ENCODE results near the gene ZC3H7A. TPM values are rescaled to one million over a fixed set of nuclear protein-coding genes. Genes with fewer than 3 reads are reported as not detected.

The ZC3H7A gene
- total RNA-seq, 1 experiment from 2014 or later: 65.0 TPM

DNA sequence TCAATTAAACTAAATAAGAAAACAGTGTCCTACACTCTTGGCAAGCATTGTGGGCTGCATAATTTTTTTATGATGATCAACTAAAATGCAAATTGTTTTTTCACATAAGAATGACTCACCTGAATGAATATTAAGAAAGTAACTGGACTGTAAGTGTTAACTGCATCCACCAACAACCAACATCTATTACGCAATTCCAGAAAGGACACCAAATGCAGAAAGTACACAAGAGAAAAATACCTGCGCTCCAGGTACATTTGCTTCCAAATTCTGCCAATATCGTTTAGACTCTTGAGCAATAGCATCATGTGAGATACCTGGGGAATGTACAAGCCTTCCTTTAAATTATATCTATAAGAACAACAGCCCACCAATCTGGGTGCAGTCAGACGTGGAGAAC is 34.6 kb downstream of the ZC3H7A start:
- no peaks in the 10 kb centered on the region for H3K9me3 ChIP-seq (ENCODE audit: low read depth, low read length, poor library complexity, severe bottlenecking)
- H3K27me3 ChIP-seq (replicated peaks; ENCODE audit: insufficient read depth, low read depth, low read length, poor library complexity): no peaks in the 10 kb centered on the region
- no peak overlapping the region for H3K27ac ChIP-seq (ENCODE audit: low read depth, low read length, poor library complexity, severe bottlenecking)
- intact Hi-C loops (cut with micrococcal nuclease; ENCODE audit: unreplicated experiment): no loop called here
- no TSS peak for BruUV-seq (replicated peaks)
- peaks cover 78% of the 10 kb centered on the region for H3K36me3 ChIP-seq (ENCODE audit: insufficient read depth, low read length, poor library complexity, severe bottlenecking)
- CTCF ChIA-PET: no interaction called here
- POLR2A ChIA-PET (ENCODE audit: low non-redundant PET): no interaction called here
- TF ChIP-seq, protein P1, sequence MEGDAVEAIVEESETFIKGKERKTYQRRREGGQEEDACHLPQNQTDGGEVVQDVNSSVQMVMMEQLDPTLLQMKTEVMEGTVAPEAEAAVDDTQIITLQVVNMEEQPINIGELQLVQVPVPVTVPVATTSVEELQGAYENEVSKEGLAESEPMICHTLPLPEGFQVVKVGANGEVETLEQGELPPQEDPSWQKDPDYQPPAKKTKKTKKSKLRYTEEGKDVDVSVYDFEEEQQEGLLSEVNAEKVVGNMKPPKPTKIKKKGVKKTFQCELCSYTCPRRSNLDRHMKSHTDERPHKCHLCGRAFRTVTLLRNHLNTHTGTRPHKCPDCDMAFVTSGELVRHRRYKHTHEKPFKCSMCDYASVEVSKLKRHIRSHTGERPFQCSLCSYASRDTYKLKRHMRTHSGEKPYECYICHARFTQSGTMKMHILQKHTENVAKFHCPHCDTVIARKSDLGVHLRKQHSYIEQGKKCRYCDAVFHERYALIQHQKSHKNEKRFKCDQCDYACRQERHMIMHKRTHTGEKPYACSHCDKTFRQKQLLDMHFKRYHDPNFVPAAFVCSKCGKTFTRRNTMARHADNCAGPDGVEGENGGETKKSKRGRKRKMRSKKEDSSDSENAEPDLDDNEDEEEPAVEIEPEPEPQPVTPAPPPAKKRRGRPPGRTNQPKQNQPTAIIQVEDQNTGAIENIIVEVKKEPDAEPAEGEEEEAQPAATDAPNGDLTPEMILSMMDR (conservative IDR thresholded peaks at IDR 0.05; ENCODE audit: low read depth, low read length): no peak
- TF ChIP-seq EZH2 (IDR thresholded peaks at IDR 0.05; ENCODE audit: borderline replicate concordance, low read depth, low read length, poor library complexity, severe bottlenecking): no peak
- H3K4me1 ChIP-seq (ENCODE audit: insufficient read depth, low read length, poor library complexity, severe bottlenecking): no peaks in the 10 kb centered on the region
- no peak for DNase-seq (ENCODE audit: low spot score)
- no peak overlapping the region for H3K4me3 ChIP-seq (ENCODE audit: low read depth, low read length, poor library complexity, severe bottlenecking)

- intact Hi-C loops (cut with micrococcal nuclease; ENCODE audit: unreplicated experiment): no loop called here
- Histone ChIP-seq H3K4me1 (ENCODE audit: insufficient read depth, low read length, poor library complexity, severe bottlenecking) (no peaks in the 10 kb centered on the region), H3K27me3 (replicated peaks; ENCODE audit: insufficient read depth, low read depth, low read length, poor library complexity) (no peaks in the 10 kb centered on the region), H3K9me3 (ENCODE audit: low read depth, low read length, poor library complexity, severe bottlenecking) (no peaks in the 10 kb centered on the region), H3K4me3 (ENCODE audit: low read depth, low read length, poor library complexity, severe bottlenecking) (no peak overlapping the region), H3K36me3 (ENCODE audit: insufficient read depth, low read length, poor library complexity, severe bottlenecking) (peaks cover 76% of the 10 kb centered on the region), H3K27ac (ENCODE audit: low read depth, low read length, poor library complexity, severe bottlenecking) (no peak overlapping the region)
- ChIA-PET POLR2A (ENCODE audit: low non-redundant PET) (no interaction called here), CTCF (interaction anchor here (0.5 kb wide), 1 partner anchor 67 kb away, joined by 3 read pairs; no protein-coding TSS in a partner anchor)
- TF ChIP-seq, protein P1 (conservative IDR thresholded peaks at IDR 0.05; ENCODE audit: low read depth, low read length): no peak
- TF ChIP-seq EZH2 (IDR thresholded peaks at IDR 0.05; ENCODE audit: borderline replicate concordance, low read depth, low read length, poor library complexity, severe bottlenecking): no peak
- BruUV-seq (replicated peaks): no TSS peak
- no peak for DNase-seq (ENCODE audit: low spot score)
These were observed 37.1 kb downstream of the ZC3H7A start for GRCh38 chr16:11759997-11760396.

DNA sequence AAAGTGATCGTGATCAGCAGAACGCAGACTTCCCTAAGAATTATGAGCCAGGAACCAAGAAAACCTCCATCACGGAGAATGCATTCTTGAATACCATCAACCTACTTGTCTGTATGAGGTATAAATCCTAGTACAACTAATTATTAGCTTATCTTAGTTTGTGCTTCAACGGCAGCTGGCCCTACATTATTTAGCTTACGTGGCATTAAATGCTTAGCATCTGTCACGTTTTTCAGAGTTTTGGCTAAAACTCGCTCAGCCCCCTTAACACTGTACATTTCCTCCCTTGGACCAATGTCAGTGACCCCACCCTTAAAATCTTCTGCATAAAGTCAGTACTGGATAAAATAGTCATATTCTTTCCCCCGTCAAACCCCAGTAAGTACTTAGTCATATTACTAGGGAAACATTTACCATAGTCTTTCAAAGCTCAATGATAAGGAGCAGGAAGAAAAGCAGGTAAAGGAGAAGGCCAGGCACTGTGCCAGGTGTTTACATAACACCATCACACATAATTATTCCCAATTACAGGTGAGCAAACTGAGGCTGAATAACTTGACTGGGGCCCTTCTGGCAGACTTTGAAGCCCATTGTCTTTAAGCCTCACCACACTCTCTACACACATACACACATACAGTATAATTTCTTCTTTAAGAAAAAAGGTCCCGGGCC is 37.8 kb downstream of the ZC3H7A start:
- CTCF ChIA-PET: interaction anchor here (0.5 kb wide), 1 partner anchor 68 kb away, joined by 3 read pairs; no protein-coding TSS in a partner anchor
- POLR2A ChIA-PET (ENCODE audit: low non-redundant PET): no interaction called here
- H3K4me1 ChIP-seq (ENCODE audit: insufficient read depth, low read length, poor library complexity, severe bottlenecking): no peaks in the 10 kb centered on the region
- H3K9me3 ChIP-seq (ENCODE audit: low read depth, low read length, poor library complexity, severe bottlenecking): no peaks in the 10 kb centered on the region
- peaks cover 71% of the 10 kb centered on the region for H3K36me3 ChIP-seq (ENCODE audit: insufficient read depth, low read length, poor library complexity, severe bottlenecking)
- H3K27me3 ChIP-seq (replicated peaks; ENCODE audit: insufficient read depth, low read depth, low read length, poor library complexity): no peaks in the 10 kb centered on the region
- intact Hi-C loops (cut with micrococcal nuclease; ENCODE audit: unreplicated experiment): no loop called here
- H3K4me3 ChIP-seq (ENCODE audit: low read depth, low read length, poor library complexity, severe bottlenecking): no peak overlapping the region
- TF ChIP-seq, protein P1 (conservative IDR thresholded peaks at IDR 0.05; ENCODE audit: low read depth, low read length): no peak
- TF ChIP-seq EZH2 (IDR thresholded peaks at IDR 0.05; ENCODE audit: borderline replicate concordance, low read depth, low read length, poor library complexity, severe bottlenecking): no peak
- no TSS peak for BruUV-seq (replicated peaks)
- no peak overlapping the region for H3K27ac ChIP-seq (ENCODE audit: low read depth, low read length, poor library complexity, severe bottlenecking)
- DNase-seq (ENCODE audit: low spot score): no peak
